Measurements from ENCODE around the gene ATP2B2. TPM values are rescaled to one million over a fixed set of nuclear protein-coding genes. Genes with fewer than 3 reads are reported as not detected.

Gene ATP2B2
- total RNA-seq, 1 experiment from 2014 or later: not detected

- POLR2A ChIA-PET: no interaction called here
- H3K4me1 Mint-ChIP-seq (ENCODE audit: low read depth, unreplicated experiment): no peaks in the 10 kb centered on the region
Measured at GRCh38 chr3:10548992-10549391, 43.6 kb upstream of the ATP2B2 start.

DNA sequence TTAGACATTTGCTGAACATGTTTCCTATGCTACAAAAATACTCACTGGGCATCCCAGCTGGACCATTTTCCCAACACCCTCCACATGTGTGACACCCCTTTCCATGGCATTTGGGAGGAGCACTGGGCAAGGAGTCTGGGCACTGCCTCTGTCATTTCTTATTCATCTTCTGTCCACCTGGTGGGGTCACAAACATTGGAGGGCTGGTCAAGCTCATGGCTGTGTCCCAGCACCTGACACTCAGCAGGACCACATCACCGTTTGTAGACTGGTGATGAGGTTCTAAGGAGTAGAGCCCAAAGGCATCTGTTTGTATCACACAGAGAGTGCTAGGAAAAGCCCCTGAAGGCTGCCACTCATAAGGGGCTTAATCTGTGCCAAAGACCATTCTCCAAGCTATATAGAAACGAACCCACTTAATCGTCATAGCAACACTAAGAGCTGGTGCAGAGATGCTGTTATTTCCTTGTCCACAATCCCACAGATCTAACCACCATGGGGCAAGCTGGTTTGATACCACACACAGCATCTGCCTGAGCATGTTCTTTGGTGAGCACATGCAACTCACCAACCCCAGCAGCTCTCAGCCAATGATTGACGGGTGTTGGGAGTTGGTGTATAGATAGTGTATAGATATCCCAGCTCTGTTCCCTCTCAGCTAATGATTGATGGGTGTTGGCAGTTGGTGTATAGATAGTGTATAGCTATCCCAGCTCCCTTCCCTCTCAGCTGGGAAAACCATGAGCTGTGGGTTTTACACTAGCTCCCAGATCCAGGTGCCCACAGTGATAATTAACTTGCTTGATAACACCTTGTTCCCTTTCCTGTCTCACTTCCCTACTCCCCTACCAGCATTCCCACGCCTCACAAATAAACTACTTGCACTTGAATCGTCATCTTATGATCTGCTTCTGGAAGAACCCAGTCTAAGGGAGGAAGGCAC is 42.7 kb upstream of the ATP2B2 start:
- DNase-seq: no peak
- Histone ChIP-seq H3K4me1 (no peaks in the 10 kb centered on the region), H3K36me3 (ENCODE audit: control insufficient read depth, insufficient read depth, low read length) (no peaks in the 10 kb centered on the region), H3K27me3 (replicated peaks; ENCODE audit: control insufficient read depth, insufficient read depth, low read length) (no peaks in the 10 kb centered on the region; the same call in 1 of the 2 replicates), H3K9me3 (0 out of 2 replicates have a peak, but pooled peaks cover 3% of the 10 kb centered on the region), H3K4me3 (ENCODE audit: low read depth, low read length) (no peak overlapping the region)
- no TSS peak for BruUV-seq (replicated peaks)
- H3K4me1 Mint-ChIP-seq (ENCODE audit: low read depth, unreplicated experiment): no peaks in the 10 kb centered on the region
- TF ChIP-seq, protein P1, sequence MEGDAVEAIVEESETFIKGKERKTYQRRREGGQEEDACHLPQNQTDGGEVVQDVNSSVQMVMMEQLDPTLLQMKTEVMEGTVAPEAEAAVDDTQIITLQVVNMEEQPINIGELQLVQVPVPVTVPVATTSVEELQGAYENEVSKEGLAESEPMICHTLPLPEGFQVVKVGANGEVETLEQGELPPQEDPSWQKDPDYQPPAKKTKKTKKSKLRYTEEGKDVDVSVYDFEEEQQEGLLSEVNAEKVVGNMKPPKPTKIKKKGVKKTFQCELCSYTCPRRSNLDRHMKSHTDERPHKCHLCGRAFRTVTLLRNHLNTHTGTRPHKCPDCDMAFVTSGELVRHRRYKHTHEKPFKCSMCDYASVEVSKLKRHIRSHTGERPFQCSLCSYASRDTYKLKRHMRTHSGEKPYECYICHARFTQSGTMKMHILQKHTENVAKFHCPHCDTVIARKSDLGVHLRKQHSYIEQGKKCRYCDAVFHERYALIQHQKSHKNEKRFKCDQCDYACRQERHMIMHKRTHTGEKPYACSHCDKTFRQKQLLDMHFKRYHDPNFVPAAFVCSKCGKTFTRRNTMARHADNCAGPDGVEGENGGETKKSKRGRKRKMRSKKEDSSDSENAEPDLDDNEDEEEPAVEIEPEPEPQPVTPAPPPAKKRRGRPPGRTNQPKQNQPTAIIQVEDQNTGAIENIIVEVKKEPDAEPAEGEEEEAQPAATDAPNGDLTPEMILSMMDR (IDR thresholded peaks at IDR 0.05; ENCODE audit: insufficient read depth in 1 of 2, low read depth in 1 of 2, low read length in 1 of 2, severe bottlenecking in 1 of 2, unreplicated experiment in 1 of 2): no peak
- no peaks in the 10 kb centered on the region for H3K36me3 Mint-ChIP-seq (ENCODE audit: insufficient read depth, unreplicated experiment)
- CTCF ChIA-PET: no interaction called here
- H3K27me3 Mint-ChIP-seq (ENCODE audit: insufficient read depth, unreplicated experiment): peaks cover 7% of the 10 kb centered on the region
- H3K4me3 Mint-ChIP-seq (ENCODE audit: unreplicated experiment): no peak overlapping the region
- intact Hi-C loops (cut with micrococcal nuclease; ENCODE audit: unreplicated experiment): no loop called here
- no peaks in the 10 kb centered on the region for H3K9me3 Mint-ChIP-seq (ENCODE audit: unreplicated experiment)
- no peak overlapping the region for H3K27ac Mint-ChIP-seq (ENCODE audit: unreplicated experiment)
- POLR2A ChIA-PET: no interaction called here

More at GRCh38 chr3:10548992-10549391, 43.6 kb upstream of the ATP2B2 start:
- H3K27me3 ChIP-seq (replicated peaks; ENCODE audit: control insufficient read depth, insufficient read depth, low read length): no peaks in the 10 kb centered on the region; the same call in 1 of the 2 replicates
- H3K36me3 ChIP-seq (ENCODE audit: control insufficient read depth, insufficient read depth, low read length): no peaks in the 10 kb centered on the region
- CTCF ChIA-PET: no interaction called here
- TF ChIP-seq, protein P1 (IDR thresholded peaks at IDR 0.05; ENCODE audit: insufficient read depth in 1 of 2, low read depth in 1 of 2, low read length in 1 of 2, severe bottlenecking in 1 of 2, unreplicated experiment in 1 of 2): no peak
- no TSS peak for BruUV-seq (replicated peaks)
- Mint-ChIP-seq H3K27me3 (ENCODE audit: insufficient read depth, unreplicated experiment) (peaks cover 7% of the 10 kb centered on the region), H3K9me3 (ENCODE audit: unreplicated experiment) (no peaks in the 10 kb centered on the region), H3K4me3 (ENCODE audit: unreplicated experiment) (no peak overlapping the region), H3K36me3 (ENCODE audit: insufficient read depth, unreplicated experiment) (no peaks in the 10 kb centered on the region), H3K27ac (ENCODE audit: unreplicated experiment) (no peak overlapping the region)
- DNase-seq: no peak
- intact Hi-C loops (cut with micrococcal nuclease; ENCODE audit: unreplicated experiment): no loop called here
- no peak overlapping the region for H3K4me3 ChIP-seq (ENCODE audit: low read depth, low read length)
- no peaks in the 10 kb centered on the region for H3K4me1 ChIP-seq
- no peaks in the 10 kb centered on the region for H3K9me3 ChIP-seq

GRCh38 chr3:10547413-10547812 is 42.0 kb upstream of the ATP2B2 start:
- no peak for DNase-seq
- Mint-ChIP-seq H3K36me3 (ENCODE audit: insufficient read depth, unreplicated experiment) (no peaks in the 10 kb centered on the region), H3K4me1 (ENCODE audit: low read depth, unreplicated experiment) (no peaks in the 10 kb centered on the region), H3K27me3 (ENCODE audit: insufficient read depth, unreplicated experiment) (peaks cover 5% of the 10 kb centered on the region), H3K27ac (ENCODE audit: unreplicated experiment) (no peak overlapping the region), H3K4me3 (ENCODE audit: unreplicated experiment) (no peak overlapping the region), H3K9me3 (ENCODE audit: unreplicated experiment) (no peaks in the 10 kb centered on the region)
- ChIA-PET POLR2A (no interaction called here), CTCF (no interaction called here)
- Histone ChIP-seq H3K9me3 (peaks cover 6% of the 10 kb centered on the region; the same call in 1 of the 2 replicates), H3K4me1 (no peaks in the 10 kb centered on the region), H3K27me3 (replicated peaks; ENCODE audit: control insufficient read depth, insufficient read depth, low read length) (no peaks in the 10 kb centered on the region; the same call in 1 of the 2 replicates), H3K4me3 (ENCODE audit: low read depth, low read length) (no peak overlapping the region), H3K36me3 (ENCODE audit: control insufficient read depth, insufficient read depth, low read length) (no peaks in the 10 kb centered on the region)
- no TSS peak for BruUV-seq (replicated peaks)
- intact Hi-C loops (cut with micrococcal nuclease; ENCODE audit: unreplicated experiment): no loop called here
- TF ChIP-seq, protein P1 (IDR thresholded peaks at IDR 0.05; ENCODE audit: insufficient read depth in 1 of 2, low read depth in 1 of 2, low read length in 1 of 2, severe bottlenecking in 1 of 2, unreplicated experiment in 1 of 2): no peak
